CD4-positive, alpha-beta T cell treated with Interleukin-12 subunit alpha and Interleukin-12 subunit beta, for 1 hour (primary cell): ENCODE data around the gene PRPSAP1.
A peak's percentile ranks its signal among the peaks of the same experiment; 100 is the strongest.
"Not testable (repeated sequence)": the region's sequence is repeated elsewhere in the genome, so short reads cannot be mapped to it uniquely, and the experiment has no call there.

Experiments
- DNase-seq: peaks from one replicate; pipeline ENCODE4 v3.0.0-alpha.2; 2020

The PRPSAP1 gene

DNA sequence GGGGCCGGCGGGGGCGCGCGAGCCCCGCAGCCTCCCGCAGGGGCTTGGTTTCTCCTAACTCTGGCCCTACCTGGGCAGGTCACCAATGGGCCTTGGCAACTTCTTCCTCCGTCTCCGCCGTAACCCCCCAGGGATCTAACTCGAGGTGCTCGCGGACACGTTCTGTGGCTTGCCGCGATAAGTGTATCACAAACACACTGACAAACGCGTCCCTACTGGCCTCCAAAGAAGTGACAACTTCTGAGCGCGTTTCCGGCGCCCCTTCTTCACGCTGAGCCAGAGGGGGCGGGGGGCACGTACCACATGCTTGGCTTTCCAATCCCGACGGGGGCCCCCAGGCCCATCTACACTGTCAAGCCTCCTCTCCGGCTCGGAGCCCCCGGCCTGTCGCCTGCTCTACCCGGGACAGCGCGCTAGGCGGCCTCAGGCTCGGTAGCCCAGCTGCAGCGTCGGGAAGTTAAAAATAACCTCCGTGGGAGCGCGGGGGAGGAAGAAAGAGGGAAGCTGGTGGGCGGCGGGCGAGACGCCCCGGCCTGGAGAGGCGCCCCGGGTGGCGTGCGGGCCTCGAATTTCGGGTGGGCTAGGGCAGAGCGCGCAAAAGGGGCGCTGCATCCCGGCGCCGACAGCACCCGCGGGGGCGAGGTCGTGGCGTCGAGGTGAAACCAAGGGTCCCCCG lies 30.0 kb upstream of the PRPSAP1 start:
- peak; percentile 47 for DNase-seq

DNA sequence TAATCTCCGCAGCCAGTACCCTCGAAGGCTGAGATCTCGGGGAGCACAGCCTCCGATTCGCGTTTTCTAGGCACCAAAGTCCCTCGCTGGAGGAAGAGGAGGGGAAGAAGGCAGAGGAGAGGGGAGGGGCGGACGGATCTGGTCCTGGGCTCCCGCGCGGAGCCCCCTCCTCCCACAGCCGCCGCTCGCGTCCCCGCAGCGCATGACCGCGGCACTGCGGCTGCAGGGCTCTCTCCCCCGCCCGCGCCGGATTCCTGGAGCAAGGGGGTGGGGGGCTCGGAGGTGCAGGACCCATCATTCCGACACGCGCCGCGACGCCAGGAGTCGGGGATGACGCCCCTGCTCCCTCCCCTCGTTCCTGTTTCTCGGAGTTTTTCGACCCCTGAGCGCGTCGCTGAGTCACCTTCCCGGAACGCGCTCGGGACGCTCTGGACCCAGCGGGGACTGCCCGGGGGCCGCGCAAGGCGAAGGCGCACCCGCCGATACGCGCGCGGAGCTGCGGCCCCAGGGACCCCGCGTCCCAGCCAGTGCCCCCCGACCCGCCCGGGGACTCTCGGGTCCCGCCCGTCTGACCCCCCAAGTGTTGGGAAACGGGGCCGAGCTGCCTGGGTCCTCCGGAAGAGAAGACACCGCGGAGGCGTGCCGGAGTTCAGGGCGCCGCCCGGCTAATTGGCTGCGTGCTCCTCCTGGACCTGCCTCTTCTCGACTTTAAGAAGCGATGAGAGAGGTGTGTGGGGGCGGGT lies 29.3 kb upstream of the PRPSAP1 start:
- DNase-seq, result peak; percentile 57

DNA sequence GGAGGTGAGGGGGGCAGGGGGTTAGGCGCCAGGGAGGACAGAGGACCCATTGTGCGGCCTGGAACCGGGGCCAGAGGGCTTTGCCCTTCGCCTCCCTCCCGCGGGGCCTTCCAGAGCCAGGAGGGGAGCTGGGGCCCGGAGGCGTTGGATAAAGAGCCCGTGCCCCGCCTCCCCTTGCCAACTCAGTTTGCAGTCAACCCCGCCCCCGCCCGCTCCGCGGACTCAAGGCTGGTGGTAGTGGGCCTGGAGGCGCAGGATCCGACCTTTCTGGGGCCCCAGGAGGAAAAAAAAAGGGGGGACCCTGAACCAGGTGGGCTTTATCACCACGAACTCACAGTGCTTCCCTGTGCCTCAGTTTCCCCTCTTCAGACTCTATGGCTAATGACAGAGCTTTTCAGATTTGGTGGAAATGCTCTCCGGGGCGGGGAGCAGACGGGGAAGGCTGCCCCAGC lies 28.7 kb upstream of the PRPSAP1 start:
- DNase-seq, result no peak

DNA sequence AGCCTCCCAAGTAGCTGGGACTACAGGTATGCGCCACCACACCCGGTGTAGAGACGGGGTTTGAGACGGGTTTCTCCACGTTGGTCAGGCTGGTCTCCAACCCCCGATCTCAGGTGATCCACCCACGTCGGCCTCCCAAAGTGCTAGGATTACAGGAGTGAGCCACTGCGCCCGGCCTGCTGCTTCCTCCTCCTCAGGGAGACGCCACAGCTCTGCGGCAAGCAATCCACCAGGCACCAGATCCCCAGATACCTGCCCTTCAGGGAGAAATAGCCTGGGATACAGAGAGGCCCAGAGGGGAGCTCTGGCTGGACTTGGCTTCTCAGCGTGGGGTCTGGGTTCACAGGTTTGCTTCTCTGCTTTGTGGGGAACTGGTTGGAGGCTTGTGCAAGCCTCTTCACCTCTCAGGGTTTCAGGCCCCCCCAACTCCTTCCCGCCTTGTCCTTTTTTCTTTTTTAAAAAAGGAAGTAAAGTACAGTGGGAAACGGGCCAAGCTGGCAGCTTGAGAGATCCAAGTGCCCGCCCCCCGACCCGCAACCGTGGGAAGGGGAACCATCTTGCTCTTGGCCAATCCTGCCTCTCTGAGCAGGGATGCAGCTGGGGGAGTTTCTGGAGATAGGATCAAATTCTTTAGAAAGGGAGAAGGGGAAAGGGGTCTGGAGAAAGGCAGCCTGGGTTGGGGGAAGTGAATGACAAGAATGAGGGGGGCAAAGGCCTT lies 28.1 kb upstream of the PRPSAP1 start:
- DNase-seq, result no peak

DNA sequence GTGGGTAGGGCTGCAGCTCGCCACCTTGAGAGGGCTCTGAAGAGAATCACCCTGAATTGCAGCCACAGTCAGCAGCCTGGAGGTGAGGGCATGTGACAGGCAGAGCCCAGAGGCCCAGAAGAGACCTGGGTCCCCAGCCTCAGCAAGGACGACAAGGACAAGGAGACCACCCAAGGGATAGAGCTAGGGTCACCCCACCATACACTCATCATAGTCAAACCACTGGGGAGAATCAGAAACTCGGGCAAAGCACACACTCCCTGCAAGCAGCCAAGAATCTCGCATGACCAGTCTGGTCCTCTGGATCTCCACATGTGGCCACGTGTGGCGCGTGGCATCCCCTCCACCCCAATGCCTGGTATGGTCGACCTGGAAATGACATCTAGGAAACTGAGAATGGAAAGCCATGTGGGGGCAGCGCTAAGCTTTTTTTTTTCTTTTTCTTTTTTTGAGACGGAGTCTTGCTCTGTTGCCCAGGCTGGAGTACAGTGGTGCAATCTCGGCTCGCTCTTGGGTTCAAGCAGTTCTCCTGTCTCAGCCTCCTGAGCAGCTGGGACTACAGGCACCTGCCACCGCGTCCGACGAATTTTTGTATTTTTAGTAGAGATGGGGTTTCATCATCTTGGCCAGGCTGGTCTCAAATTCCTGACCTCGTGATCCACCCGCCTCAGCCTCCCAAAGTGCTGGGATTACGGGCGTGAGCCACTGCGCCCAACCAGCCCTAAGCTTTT lies 26.1 kb upstream of the PRPSAP1 start:
- no peak for DNase-seq

DNA sequence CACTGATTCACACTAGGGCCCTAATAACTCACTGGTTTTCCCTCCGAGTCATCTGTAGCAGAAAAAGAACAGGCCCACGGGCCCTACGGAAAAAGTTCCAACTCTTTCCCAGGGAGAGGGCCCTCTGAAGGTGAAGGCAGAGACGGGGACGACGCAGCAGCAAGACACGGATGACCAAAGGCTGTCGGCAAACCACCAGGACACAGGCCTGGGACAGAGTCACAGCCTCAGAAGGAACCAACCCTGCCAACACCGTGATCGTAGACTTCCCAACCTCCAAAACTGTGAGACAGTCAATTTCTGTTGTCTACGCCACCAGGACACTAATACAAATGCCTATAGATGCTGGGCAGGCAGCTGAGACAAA lies 25.5 kb upstream of the PRPSAP1 start:
- DNase-seq, result no peak

DNA sequence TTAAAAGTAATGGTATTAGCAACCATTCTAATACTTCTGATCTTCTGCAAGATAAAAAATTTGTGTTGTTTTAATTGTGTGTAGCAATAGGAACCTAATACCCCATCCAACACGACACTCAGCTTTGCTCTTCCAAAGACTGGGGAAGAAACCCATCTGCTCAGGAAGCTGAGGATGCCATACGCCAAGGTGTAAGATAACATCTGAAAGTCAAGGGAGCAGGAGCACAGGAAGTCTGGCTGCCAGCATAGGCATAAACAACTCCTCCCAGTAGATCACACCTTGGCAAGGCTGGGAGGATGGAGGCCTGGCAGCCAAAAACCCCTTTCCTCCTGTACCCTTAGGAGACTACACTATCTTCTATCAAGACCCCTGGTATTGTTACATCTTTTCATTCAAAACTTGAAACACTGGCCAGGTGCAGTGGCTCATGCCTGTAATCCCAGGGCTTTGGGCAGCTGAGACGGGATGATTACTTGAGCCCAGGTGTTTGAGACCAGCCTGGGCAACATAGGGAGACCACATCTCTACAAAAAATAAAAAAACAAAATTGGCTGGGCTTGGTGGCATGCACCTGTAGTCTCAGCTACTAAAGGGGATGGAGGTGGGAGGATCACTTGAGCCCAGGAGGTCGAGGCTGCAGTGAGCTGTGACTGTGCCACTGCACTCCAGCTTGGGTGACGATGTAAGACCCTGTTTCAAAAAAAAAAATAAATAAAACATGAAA lies 25.0 kb upstream of the PRPSAP1 start:
- no peak for DNase-seq

DNA sequence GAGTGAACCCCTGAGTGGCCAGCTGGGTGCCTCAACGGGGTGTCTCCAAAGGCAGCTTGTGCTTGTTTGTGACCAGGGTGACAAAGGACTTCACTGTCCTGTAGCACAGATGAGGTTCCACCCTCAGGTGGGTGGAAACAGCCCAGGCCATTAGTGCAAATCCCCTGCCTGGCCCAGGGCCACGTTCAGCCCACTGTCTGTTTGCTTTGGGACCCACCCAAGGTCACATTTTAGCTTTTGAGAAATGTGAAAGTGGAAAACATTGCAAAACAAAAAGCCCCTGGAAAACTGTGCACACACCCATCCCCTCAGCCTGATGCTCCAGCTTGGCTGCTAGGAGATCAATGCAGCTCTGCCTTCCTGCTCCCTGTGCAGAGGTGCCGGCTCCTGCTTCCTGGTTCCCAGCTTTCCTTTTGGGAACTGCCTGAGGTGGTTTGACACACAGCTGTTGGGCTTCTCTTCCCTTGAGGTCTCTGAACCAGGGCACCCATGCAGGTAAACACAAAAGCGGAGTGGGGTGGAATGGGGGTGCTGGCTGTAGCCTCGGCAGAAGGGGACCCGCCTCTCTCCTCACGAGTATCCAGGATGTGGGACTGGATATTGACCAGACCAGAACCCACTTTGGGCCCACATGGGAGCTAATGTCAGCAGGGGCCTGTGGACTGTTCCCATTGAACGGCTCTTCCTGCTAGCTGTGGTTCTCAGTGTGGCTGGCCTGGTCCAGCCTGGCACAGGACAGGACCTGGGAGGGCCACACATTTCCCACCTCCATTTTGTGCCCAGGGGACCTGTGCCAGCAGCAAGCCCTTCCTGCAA lies 22.8 kb upstream of the PRPSAP1 start:
- no peak for DNase-seq

DNA sequence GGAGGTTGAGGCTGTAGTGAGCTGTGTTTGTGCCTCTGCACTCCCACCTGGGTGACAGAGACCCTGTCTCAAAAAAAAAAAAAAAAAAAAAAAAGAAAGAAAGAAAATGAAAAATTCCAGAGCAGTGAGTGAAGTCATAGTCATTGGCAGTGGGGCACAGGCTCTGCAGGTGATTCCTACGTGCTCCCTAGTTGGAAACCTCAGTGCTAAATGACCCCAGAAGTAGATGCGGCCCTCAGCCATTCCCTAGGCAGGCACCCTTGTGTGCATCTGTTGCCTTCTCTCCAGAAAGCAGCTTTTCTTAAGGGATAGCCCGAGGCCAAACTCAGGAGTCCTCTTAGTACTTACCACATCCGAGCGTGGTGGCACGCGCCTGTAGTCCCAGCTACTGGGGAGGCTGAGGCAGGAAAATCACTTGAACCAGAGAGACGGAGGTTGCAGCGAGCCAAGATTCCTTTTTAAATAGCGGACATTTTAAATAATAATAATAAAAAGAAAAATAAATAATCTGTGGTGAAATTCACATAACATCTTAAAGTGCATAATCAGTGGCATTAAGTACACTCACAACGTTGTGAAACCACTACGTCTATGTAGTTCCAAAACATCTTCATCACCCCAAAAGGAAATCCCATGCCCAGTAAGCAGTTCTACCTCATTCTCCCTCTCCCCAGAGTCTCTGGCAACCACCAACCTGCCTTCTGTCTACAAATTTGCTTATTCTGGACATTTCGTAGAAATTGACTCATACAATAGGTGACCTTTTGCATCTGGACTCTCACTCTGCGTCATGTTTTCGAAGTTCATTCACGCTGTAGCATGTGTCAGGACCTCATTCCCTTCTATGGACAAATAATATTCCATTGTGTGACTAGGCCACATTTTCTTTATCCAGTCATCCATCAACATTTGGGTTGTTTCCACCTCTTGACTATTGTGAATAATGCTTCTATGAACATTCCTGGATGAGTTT lies 18.2 kb upstream of the PRPSAP1 start:
- DNase-seq, result no peak

DNA sequence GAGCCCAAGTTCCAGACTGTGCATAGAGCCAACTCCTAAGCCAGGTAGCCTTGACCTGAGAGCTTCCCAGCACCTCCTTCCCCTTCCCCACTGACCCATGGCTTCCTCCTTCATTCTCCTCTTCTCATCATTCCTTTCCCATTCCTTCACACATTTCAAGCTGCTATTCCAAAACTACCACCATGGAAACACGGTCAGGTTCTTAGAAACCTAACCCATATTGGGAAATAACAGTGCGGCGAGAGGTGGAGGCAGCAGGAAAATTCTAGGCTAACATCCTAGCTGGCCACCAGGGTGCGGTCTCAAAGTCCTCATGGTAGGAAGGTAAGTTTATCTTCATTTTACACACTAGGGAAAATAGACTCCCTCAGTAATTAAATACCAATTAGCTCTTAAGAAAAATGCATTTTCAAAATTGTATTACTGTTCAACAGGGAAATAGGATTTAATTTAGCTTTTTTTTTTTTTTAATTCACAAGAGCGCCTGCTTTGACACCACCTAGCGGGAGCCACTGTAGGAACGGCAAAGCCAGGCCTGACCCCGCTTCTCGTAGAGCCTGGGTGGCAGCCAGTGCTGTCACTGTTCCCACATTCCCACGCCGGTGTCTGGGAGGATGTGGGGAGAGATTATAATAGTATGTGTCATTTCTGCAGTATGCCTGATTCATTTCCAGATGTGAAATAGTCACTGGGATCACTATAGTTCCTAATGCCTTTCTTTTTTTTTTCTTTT lies 16.7 kb upstream of the PRPSAP1 start:
- DNase-seq, result no peak

DNA sequence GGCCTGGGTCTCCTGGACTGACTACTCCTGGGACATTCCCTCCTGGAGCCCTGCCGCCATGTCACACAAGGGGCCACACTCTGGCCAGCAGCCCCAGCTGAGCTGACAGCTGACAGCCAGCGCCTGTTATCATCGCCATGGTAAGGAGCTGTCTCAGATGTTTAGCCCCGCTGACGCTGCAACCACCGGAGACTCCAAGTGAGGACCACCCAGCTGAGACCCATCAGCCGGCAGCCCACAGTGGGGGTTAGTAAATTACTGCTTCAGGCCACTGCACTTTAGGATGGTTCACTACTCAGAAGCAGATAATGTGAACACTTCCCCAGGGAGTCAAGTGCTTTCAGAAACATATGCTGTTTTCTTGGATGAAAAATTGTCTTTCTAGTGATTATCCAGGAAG lies 16.1 kb upstream of the PRPSAP1 start:
- DNase-seq, result no peak

DNA sequence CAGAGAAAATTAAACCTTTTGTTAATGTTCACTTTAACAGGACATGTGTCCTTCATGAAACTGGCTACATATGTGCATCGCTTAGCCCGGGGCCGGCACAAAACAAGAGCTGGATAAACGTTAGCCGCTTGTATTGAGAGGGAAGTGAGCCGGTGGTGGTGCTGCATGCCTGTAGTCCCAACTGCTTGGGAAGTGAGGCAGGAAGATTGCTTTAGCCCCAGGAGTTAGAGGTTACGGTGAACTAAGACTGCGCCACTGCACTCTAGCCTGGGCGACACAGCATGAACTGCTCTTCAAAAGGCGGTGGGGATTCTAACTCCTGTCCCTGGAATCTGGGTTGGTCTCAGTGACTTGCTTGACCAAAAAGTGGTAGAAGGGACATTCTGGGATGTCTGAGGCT lies 15.7 kb upstream of the PRPSAP1 start:
- DNase-seq, result no peak

DNA sequence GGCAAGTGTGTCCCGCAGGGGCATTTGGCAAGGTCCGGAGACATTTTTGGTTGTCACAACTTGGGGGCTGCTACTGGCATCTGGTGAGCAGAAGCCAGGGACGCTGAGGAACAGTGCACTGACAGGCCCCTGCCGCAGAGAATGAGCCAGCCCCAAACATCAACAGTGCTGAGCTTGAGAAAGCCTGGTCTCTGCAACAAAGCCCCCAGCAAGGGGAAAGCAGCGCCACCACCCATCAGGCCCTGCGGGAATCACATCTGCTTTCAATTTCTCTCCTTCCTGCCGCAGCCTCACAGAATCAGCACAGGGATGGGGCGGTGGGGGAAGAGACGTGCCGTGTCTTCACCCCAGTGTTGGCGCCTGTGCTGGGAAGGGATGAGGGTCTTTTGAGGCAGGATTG lies 14.8 kb upstream of the PRPSAP1 start:
- no peak for DNase-seq

DNA sequence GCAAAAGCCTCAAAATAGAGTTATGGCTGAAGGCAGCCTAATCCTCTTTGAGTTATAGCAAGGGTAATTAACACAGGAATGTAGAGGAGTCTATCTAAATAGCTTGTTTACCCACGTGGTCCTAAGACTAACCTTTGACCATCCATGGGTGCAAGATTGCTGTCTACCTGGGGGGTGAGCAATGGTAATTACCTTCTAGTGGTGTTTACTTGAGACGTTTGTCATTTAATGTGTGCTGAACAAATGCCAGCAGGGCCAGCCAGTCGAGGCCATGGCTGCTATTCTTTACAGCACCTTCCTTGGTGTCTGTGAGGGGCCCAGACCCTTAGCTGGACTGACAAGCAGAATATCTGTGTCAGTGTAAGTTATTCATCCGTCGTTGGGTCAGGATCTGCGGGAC lies 13.9 kb upstream of the PRPSAP1 start:
- no peak for DNase-seq

DNA sequence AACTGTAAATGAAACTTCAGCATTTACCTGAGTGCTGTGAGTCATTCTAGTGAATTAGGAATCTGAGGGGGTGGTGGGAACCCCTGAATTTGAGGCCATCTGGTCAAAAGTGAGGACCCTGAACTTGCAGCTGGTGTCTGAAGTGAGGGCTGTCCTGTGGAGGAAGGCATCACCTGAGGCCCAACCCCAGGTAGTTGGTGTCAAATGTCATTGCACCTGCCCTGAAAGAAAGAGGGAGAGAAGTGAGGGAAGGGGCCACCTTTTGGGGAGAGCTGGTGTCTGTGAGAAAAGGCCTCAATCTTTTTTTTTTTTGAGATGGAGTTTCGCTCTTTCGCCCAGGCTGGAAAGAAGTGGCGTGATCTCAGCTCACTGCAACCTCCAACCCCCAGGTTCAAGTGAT lies 12.5 kb upstream of the PRPSAP1 start:
- DNase-seq, result no peak

DNA sequence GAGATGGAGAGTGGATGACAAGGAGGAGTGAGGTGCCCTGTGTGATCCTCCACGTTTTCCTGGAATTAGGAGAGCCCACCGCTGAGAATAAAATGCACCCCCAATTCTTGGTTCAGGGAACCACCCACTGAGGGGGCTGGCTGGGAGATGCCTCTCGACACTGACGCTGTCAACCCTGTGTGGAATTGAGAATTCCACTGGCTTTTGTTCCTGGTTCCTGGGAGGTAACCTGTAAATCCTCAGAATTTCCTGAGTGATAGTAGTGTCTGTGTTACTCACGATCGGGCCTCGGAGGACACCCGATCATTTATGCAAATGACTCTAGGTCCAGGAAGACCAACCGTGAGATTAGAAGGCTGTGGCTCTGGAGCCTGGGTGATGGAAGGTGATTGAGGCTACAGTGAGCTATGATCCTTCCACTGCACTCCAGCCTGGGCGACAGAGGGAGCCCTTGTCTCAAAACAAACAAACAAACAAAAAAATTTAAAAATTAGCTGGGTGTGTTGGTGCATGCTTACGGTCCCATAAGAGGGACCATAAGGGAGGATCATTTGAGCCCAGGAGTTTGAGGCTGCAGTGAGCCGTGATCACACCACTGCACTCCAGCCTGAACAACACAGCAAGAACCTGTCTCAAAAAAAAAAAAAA lies 11.7 kb upstream of the PRPSAP1 start:
- DNase-seq, result no peak

DNA sequence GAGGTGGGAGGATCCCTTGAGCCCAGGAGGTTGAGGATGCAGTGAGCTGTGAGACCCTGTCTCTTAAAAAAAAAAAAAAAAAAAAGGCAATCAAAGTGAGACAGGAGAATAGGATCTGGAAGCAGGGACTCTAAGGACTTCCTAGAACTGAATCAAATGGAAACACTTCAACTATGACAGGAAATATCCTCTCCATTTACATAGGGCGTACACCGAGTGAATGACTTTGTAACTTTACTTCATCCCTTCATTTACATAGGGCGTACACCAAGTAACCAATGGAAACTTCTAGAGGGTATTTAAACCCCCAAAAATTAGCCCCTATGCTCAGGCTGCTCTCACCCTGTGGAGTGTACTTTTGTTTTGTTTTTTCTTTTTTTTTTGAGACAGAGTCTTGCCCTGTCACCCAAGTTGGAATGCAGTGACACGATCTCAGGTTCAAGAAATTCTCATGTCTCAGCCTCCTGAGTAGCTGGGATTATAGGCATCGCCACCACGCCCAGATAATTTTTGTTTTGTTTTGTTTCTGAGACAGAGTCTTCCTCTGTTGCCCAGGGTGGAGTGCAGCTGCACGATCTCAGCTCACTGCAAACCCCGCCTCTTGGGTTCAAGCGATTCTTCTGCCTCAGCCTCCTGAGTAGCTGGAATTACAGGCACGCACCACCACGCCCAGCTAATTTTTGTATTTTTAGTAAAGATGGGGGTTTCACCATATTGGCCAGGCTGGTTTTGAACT lies 9.6 kb upstream of the PRPSAP1 start:
- no peak for DNase-seq

DNA sequence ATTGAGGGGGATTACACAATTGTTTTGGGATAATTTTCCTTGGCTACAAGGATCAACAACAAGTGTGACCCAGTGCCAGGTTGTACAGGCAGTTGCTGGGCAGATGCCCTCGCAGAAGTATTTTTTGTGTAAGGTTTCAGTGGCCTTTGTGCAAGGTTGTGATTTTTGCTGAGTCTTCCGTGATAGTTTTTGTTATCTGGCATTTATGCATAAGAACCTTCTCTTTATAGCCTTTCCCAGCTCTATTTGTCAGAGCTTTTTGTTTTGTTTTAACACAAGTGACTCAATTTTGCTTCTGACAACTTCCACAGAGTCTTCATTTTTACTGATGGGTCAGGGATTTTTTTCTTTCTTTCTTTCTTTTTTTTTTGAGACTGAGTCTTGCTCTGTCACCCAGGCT lies 6.7 kb upstream of the PRPSAP1 start:
- no peak for DNase-seq

DNA sequence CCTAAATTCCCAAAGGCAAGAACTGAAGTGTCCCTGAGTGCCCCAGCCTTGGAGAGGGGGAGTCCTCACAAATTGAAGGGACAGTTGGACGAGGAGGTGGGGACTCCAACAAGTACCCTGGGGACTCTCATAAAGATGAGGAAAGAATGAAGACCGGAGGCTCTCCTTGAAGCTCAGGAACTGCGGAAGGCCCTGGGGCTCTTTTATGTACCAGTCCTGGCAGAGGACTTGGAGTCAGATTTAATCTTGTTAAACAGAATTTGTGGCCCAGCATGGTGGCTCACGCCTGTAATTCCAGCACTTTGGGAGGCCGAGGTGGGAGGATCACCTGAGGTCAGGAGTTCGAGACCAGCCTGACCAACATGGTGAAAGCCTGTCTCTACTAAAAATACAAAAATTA lies 6.1 kb upstream of the PRPSAP1 start:
- not testable (repeated sequence) for DNase-seq
